Motor neuron (in vitro differentiated cells): ENCODE data around the gene MUC2. TPM values are rescaled to one million over a fixed set of nuclear protein-coding genes. Genes with fewer than 3 reads are reported as not detected.

ENCODE experiments used
- ATAC-seq, 8 experiments: fragments of 200-7000 bp; cut with Tn5 transposase; replicated peaks in 6 of 8; 2 replicates each; pipeline ENCODE4 v1.8.0; 2021; ENCODE audit warnings: mild to moderate bottlenecking in 8 of 8, moderate library complexity in 8 of 8
- H3K27ac ChIP-seq, 2 donors: fragments of 250-450 bp; sonication (Bioruptor Pico); 2 replicates each; pipeline ENCODE4 v1.9.0; 2021; ENCODE audit warnings: antibody characterized with exemption in 2 of 2, mild to moderate bottlenecking in 2 of 2, moderate library complexity in 1 of 2
- H3K4me1 ChIP-seq, 2 donors: fragments of 250-450 bp; sonication (Bioruptor Pico); replicated peaks in 1 of 2; 2 replicates each; pipeline ENCODE4 v1.6.1; 2021; ENCODE audit warnings: antibody characterized with exemption in 2 of 2, mild to moderate bottlenecking in 2 of 2, moderate library complexity in 1 of 2
- H3K4me3 ChIP-seq, 5 donors: fragments of 250-450 bp; sonication (Bioruptor Pico); 2 replicates each; pipeline ENCODE4 v1.9.0; 2021; ENCODE audit warnings: antibody characterized with exemption in 5 of 5, mild to moderate bottlenecking in 5 of 5, moderate library complexity in 4 of 5
- WGBS, 10 experiments: fragments of 450-650 bp; shearing (Covaris generic); methylation state at CpG; one replicate each; pipeline ENCODE4 v1.0.0; 2022; 5-methylcytosine and 5-hydroxymethylcytosine counted together
- in situ Hi-C, 9 experiments: fragments of 400-800 bp; cut with MboI; loops; one replicate each; pipeline ENCODE4 v1.15.0; 2021; ENCODE audit warnings: low sequenced_read_pairs in 9 of 9, low pct_unique_long_range_greater_than_20kb in 2 of 9; ENCODE audit not compliant: unreplicated experiment in 9 of 9
- total RNA-seq, 8 experiments: library from RNA; unstranded; fragments of 300-600 nt; gene quantifications; 2 replicates each; pipeline versions ENCODE4 v1.2.3 to v1.2.4, GENCODE V29; 2022

The MUC2 gene
- 1 to 10 TPM in 3 of 8 experiments, under 1 TPM in 4, not detected in 1; 0.05 to 2.3 (median 0.67) TPM for total RNA-seq

DNA sequence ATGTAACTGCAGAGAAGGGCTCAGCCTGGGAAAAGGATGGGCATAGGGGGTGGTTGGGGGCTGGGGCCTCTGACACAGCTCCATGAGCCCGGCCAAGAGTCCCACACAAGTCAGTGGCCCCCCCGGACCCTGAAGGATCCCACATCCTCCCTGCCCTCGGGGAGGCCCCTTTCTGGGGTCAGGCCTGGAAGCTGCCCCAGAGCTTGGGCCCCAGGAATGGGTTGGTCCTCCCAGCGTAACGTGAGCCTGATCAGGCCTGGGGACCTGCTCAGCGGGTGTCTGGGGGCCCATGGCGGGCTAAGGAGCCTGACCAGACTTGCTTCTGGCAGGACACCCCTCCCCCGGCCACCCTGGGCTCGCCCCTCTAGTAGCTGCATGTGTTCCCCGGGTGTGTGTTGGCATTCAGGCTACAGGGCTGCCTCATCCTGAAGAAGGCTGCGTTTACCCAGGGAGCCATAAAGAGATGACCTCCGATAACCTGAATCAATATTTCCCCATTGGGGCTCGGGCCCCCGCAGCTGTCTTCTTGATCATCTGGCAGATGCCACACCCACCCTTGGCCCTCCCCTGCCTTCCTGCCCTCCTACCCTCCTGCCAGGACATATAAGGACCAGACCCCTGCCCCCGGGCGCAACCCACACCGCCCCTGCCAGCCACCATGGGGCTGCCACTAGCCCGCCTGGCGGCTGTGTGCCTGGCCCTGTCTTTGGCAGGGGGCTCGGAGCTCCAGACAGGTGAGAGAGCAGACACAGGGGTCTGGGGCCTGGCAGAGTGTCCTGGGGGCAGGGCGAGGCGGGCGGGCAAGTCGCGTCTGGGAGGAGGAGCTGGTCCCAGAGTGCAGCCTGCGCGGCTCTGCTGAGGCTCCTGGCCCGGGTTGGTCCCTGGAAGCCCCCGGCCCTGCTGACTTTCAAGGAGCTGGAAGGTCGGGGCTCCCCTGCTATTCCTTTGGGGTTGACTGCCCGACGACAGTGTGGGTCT, at the start of gene MUC2:
MUC2 (plus strand) TSS at position 631 of the 978 bp plus-strand sequence.
- Histone ChIP-seq H3K4me3 (no peak within 1 kb of the TSS), H3K27ac (no peak within 1 kb of the TSS), H3K4me1 (peaks cover 0 to 8% of the 10 kb centered on the region in 2 donors)
- peak in 2 of 8 experiments; percentile 12 to 25 for ATAC-seq
- in situ Hi-C loops: no loop called here
- WGBS, 10 experiments: 0 to 93% (median 30%) methylated on average over 1 to 3 of the region's 32 CpGs; no CpG with 5 or more reads in 6 of the 10 experiments

DNA sequence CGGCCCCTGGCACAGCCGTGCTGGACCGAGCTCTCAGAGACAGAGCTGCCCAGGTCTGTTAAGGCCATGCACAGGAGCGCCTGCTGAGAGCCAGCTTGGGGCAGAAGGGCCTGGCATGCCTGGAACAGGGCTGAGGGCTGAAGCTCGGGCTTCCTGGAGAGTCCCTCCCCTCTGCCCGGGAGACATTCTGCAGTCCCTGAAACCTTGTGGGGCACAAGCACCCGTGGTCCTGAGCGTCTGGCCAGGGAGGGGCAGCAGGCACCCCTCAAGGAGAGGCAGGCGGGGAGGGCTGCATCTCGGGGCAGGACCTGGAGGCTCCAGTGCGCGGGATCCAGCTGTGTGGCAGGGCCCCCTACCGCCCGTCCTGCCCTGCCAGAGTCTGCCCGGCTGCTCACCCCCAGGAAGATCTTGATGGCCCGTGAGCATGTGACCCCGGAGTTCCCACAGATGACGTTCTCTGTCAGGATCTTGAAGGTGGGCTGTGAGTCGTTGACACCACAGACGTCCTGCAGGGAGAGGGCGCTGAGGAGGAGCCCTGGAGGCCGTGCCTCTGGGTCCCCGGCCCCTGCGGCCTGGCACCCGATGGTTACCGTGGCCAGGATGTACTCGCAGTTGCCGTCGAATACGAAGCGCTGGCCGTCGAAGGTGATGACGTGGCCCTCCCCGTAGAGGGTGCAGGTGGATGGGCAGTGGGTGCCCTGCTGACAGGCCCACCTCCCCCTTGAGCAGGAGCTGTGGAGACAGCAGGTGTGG, 49.1 kb upstream of the MUC2 start:
- WGBS, 10 experiments: 44 to 87% methylated on average over 5 to 9 of the region's 35 CpGs; no CpG with 5 or more reads in 8 of the 10 experiments
- Histone ChIP-seq H3K27ac (no peak overlapping the region), H3K4me1 (peaks cover 0 to 4% of the 10 kb centered on the region in 2 donors), H3K4me3 (no peak overlapping the region)
- ATAC-seq: peak in 1 of 8 experiments; percentile 8
- in situ Hi-C loops: no loop called here

DNA sequence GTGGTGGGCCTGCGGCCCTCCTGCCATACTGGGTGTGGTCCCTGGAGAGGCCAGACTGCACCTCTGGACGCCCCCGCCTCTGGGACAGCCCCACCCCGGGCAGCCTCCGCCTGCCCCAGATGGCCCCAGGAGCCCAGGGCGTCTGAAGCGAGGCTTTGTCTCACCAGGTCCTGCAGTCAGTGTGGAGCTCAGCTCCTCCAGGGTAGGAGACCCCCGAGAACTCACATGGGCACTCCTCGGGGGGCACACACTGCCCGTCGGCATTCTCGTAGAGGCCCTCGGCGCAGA, 48.6 kb upstream of the MUC2 start:
- Histone ChIP-seq H3K4me3 (no peak overlapping the region), H3K27ac (no peak overlapping the region), H3K4me1 (peaks cover 0 to 4% of the 10 kb centered on the region in 2 donors)
- ATAC-seq: no peak
- in situ Hi-C loops: no loop called here
- 85% methylated on average over 5 of the region's 14 CpGs; no CpG with 5 or more reads in 9 of the 10 experiments for WGBS, 10 experiments

DNA sequence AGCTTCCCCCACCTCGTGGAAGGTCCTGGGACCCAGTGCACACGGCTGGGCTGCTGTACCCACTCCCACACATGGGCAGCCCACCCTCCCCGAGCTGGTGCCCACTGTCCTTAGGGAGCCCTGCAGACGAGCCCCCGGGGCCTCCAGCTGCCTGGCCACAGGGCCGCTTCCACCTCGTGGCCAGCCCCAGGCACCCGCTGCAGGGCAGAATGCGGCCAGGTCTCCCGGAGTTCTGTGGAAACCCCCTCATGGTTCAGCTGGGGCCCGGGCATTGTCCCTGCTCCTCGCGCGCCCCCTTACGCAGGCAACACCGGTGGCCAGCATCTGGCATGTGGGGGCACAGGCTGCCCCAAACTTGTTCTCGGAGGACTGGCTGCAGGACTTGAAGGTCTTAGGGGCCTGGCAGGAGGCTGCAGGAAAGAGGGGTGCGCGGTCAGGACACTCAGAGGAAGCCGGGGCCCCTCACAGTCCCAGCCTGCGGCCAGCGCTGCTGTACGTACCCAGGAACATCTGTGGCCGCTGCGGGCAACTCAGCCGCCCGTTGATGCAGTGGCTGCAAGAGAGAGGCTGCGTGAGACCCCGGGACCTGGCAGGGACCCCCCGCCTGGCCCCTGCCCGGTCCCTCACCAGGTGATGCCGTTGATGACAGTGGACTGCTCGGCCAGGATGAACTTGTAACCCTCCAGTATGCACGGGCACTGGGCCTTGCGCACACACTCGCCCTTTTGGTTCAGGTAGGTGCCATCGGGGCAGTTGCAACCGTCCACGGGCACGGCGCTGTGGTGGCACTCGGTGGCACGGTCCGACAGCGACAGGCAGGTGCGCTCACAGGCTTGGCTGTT, 47.8 kb upstream of the MUC2 start:
- in situ Hi-C loops: no loop called here
- H3K4me1 ChIP-seq: peaks cover 0 to 4% of the 10 kb centered on the region in 2 donors
- WGBS, 10 experiments: 97% methylated on average over 6 of the region's 46 CpGs; no CpG with 5 or more reads in 9 of the 10 experiments
- no peak overlapping the region for H3K4me3 ChIP-seq
- no peak for ATAC-seq
- no peak overlapping the region for H3K27ac ChIP-seq

DNA sequence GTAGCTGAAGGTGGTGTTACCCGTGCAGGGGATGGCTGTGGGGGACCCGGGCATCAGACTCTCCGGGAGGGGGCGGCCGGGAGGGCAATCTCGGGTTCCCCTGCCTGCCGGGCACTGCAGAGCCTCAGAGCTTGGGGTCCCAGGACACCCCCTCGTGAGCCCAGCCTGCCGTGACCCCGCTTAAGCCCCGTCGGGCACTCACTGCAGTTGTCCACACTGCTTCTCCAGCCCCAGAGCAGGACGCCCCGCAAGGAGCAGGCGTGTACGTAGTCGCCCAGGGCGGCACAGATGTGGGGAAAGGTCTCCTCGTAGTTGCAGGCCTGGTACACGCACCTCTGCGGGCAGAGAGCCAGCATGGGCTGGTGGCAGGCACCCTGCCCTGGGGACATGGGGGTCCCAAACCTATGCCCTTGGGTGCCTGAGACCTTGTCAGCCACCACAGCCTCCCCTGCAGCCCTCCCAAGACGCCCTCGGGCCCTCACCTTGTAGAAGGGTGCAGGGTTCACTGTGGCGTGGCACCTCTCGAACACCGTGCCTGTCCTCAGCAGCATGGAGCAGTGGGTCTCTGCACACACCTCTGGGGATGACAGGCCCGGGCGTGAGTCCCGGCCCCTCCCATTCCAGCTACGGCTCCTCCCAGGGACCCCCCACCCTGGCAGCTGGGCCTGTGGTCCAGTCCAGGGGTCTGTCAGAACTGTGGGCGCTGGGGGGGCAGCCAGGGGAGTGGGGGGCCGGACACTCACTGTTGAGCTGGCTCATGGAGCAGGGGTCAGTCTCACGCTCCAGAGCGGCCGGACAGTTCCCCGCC, 47.0 kb upstream of the MUC2 start:
- no peak for ATAC-seq
- H3K27ac ChIP-seq: no peak overlapping the region
- H3K4me1 ChIP-seq: peaks cover 0 to 4% of the 10 kb centered on the region in 2 donors
- H3K4me3 ChIP-seq: no peak overlapping the region
- 80% methylated on average over 1 of the region's 36 CpGs; no CpG with 5 or more reads in 9 of the 10 experiments for WGBS, 10 experiments
- in situ Hi-C loops: no loop called here

DNA sequence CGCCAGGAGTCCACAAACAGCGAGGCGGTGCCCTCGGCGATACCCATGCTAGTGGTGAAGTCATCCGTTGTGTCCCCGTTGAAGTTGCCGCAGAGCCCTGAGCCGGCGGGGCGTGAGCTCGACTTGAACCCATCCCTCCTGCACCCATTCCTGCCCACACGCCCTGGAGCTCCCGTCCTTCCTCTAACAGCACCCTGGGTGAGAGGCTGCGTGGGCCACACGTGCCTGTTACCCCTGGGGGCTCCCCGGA, 46.5 kb upstream of the MUC2 start:
- H3K4me3 ChIP-seq: no peak overlapping the region
- ATAC-seq: no peak
- 93 to 100% methylated on average over 3 of the region's 17 CpGs; no CpG with 5 or more reads in 8 of the 10 experiments for WGBS, 10 experiments
- no peak overlapping the region for H3K27ac ChIP-seq
- in situ Hi-C loops: no loop called here
- H3K4me1 ChIP-seq: peaks cover 0 to 4% of the 10 kb centered on the region in 2 donors

DNA sequence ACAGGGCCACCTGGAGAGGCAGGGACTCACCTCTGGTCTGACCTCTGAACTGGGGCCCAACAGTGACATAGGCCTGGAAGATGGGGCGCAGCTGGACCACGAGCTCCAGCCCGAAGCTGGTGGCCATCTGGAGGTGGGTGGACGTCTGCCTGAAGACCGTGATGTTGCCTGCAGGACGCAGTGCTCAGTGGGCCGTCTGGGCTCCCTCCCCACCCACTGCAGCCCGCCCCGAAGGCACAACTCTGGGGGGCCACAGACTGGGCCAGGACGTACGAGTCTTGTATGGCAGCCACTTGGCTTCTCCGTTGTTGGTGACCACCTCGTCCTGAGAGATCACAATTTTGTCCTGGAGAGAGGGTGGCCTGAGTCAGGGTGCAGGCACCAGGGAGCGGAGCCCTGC, 46.1 kb upstream of the MUC2 start:
- Histone ChIP-seq H3K27ac (no peak overlapping the region), H3K4me3 (no peak overlapping the region), H3K4me1 (peaks cover 0 to 4% of the 10 kb centered on the region in 2 donors)
- in situ Hi-C loops: no loop called here
- no CpG with 5 or more reads among the region's 14 CpGs for WGBS, 10 experiments
- ATAC-seq: no peak

DNA sequence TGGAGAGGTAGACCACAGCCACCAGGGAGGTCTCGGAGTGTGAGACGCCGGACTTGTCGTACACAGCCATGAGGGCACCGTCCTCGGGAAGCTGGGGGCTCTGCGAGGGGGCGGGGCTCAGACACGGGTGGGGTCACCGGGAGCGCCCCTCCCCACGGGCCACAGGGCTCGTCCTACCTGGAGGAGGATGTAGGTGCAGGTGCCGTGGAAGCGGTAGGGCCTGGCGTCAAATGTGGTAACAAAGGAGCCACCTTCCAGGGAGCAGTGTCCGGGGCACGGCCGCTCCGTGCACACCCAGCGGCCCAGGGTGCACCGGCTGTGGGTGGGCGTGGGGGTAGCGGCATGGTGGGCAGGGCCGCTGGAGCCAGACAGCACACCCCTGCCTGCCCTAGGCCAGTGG, 45.6 kb upstream of the MUC2 start:
- Histone ChIP-seq H3K27ac (no peak overlapping the region), H3K4me1 (peaks cover 0 to 4% of the 10 kb centered on the region in 2 donors), H3K4me3 (no peak overlapping the region)
- 100% methylated on average over 2 to 3 of the region's 25 CpGs; no CpG with 5 or more reads in 8 of the 10 experiments for WGBS, 10 experiments
- no peak for ATAC-seq
- in situ Hi-C loops: no loop called here

DNA sequence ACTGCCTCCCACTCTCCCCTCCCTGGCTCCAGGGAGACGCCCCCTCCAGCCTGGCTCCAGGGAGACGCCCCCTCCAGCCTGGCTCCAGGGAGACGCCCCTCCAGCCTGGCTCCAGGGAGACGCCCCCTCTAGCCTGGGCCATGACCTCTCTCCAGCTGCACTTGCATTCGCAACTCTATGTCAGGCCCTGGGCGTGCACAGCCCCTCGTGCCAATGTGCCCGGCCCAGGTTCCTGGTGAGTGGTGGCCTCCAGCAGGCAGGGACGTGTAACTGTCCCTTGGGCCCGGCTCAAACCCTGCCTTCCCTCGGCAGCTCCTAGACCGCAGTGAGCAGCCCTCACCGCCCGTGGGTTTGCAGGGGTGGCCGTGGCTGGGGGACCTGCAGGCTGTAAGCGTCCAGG, 45.0 kb upstream of the MUC2 start:
- Histone ChIP-seq H3K4me3 (no peak overlapping the region), H3K27ac (no peak overlapping the region), H3K4me1 (peaks cover 0 to 4% of the 10 kb centered on the region in 2 donors)
- peak in 6 of 8 experiments; percentile 4 to 79 (median 34) for ATAC-seq
- WGBS, 10 experiments: 0 to 80% methylated on average over 1 of the region's 16 CpGs; no CpG with 5 or more reads in 8 of the 10 experiments
- in situ Hi-C loops: no loop called here

DNA sequence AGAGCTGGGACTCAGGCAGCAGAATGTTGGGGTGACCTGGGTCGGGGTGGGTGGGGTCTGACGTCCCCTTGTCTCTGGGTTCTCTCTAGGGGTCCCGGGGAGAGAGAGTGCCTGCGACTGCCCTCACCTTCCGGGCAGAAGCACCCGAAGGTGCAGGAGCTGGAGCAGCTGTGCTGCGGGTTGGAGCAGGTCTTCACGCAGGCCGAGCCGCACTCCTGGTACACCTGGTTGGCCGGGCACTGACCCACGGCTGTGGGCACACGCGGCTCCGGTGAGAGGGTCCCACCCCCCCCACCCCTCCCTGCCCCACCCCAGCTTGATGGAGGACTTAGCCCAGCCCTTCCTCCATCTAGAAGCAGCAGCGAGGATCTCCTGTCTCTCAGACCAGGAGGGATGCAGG, 44.6 kb upstream of the MUC2 start:
- Histone ChIP-seq H3K4me1 (peaks cover 0 to 4% of the 10 kb centered on the region in 2 donors), H3K4me3 (no peak overlapping the region), H3K27ac (no peak overlapping the region)
- in situ Hi-C loops: no loop called here
- ATAC-seq: no peak
- WGBS, 10 experiments: 80% methylated on average over 1 of the region's 16 CpGs; no CpG with 5 or more reads in 9 of the 10 experiments

DNA sequence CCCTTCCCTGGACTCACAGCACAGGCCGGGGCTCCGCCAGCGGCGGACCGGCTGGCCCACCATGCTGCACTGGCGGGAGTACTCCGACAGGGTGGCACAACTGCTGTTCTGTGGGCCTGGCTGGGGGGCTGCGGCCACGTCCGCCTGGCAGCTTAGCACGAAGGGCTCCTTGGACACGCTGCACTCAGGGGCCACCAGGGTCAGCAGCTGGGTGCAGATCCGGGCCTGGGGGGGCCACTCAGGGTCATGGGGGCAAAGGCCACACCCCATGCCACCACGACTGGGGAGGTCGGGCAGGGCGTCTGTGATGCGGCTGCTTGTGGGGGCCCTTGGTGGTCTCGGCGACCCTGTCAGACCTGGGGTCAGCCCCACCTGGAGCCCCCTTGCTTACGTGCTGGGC, 44.1 kb upstream of the MUC2 start:
- Histone ChIP-seq H3K4me1 (peaks cover 0 to 4% of the 10 kb centered on the region in 2 donors), H3K27ac (no peak overlapping the region), H3K4me3 (no peak overlapping the region)
- in situ Hi-C loops: no loop called here
- peak in 1 of 8 experiments; percentile 5 for ATAC-seq
- WGBS, 10 experiments: 100% methylated on average over 2 of the region's 20 CpGs; no CpG with 5 or more reads in 9 of the 10 experiments
